Panc1 (cell line): ENCODE results near the gene NOL7. TPM values are rescaled to one million over a fixed set of nuclear protein-coding genes. Genes with fewer than 3 reads are reported as not detected.

Experiments used
- ATAC-seq: fragments of 200-7000 bp; cut with Tn5 transposase; 2 replicates; pipeline ENCODE4 v1.9.1; 2020; ENCODE audit warnings: mild to moderate bottlenecking, moderate library complexity
- BruUV-seq: library from RNA; stranded (reverse); fragments of 400-500 nt; replicated peaks from 2 replicates; lab custom pipeline; 2021; lab: Mats Ljungman, UMichigan
- CTCF ChIA-PET: fragments of 300-600 bp; sonication (Branson Sonifier 250); formaldehyde crosslinking; loops from one replicate; lab custom pipeline; 2022; ENCODE audit warnings: antibody characterized with exemption; lab: Charles Lee
- POLR2A ChIA-PET: fragments of 300-600 bp; sonication (Branson Sonifier 250); formaldehyde crosslinking; loops from one replicate; lab custom pipeline; 2022; ENCODE audit warnings: antibody characterized with exemption; lab: Charles Lee
- DNase-seq: peaks from one replicate; pipeline ENCODE4 v3.0.0-alpha.2; 2010; ENCODE audit warnings: low read depth, low spot score
- H3K27ac ChIP-seq: 2 replicates; pipeline ENCODE4 v1.5.1; 2011; ENCODE audit warnings: mild to moderate bottlenecking, low read length, inconsistent platforms
- H3K27me3 ChIP-seq: fragments of 200-500 bp; sonication (Bioruptor generic); 2 replicates; pipeline ENCODE4 v1.6.0; 2014; ENCODE audit warnings: low read length, inconsistent platforms; ENCODE audit not compliant: control insufficient read depth, insufficient read depth
- H3K36me3 ChIP-seq: fragments of 200-500 bp; sonication (Bioruptor generic); 2 replicates; pipeline ENCODE4 v1.5.1; 2014; ENCODE audit warnings: inconsistent platforms, mild to moderate bottlenecking, low read length, moderate library complexity; ENCODE audit not compliant: control insufficient read depth, insufficient read depth
- H3K4me1 ChIP-seq: 2 replicates; pipeline ENCODE4 v1.5.1; 2011; ENCODE audit warnings: inconsistent platforms, mild to moderate bottlenecking, low read length, moderate library complexity; ENCODE audit not compliant: control insufficient read depth, insufficient read depth
- H3K4me3 ChIP-seq, 2 experiments: 2 replicates each; pipeline ENCODE4 v1.5.1; 2011 to 2012; ENCODE audit warnings: low read depth in 2 of 2, low read length in 2 of 2, mild to moderate bottlenecking in 2 of 2, inconsistent platforms in 1 of 2, moderate library complexity in 1 of 2
- H3K9me3 ChIP-seq: fragments of 200-500 bp; sonication (Bioruptor generic); 2 replicates; pipeline ENCODE4 v1.5.1; 2014; ENCODE audit warnings: low read depth, mild to moderate bottlenecking, inconsistent platforms, low read length, moderate library complexity; ENCODE audit not compliant: control insufficient read depth, insufficient read depth
- POLR2AphosphoS5 ChIP-seq: IDR thresholded peaks from 2 replicates; pipeline ENCODE4 v1.6.1; 2012; ENCODE audit warnings: mild to moderate bottlenecking, low read depth, low read length, moderate library complexity
- REST ChIP-seq, 2 experiments: IDR thresholded peaks; 2 replicates each; pipeline ENCODE4 v1.6.1; 2011 to 2012; ENCODE audit warnings: low read depth in 2 of 2, control low read depth in 1 of 2, low read length in 1 of 2, mild to moderate bottlenecking in 1 of 2, moderate library complexity in 1 of 2; ENCODE audit not compliant: insufficient read depth in 1 of 2
- SIN3A ChIP-seq: IDR thresholded peaks from 2 replicates; pipeline ENCODE4 v1.6.1; 2012; ENCODE audit warnings: low read depth, mild to moderate bottlenecking, low read length, moderate library complexity, borderline replicate concordance; ENCODE audit not compliant: insufficient read depth
- TCF7L2 ChIP-seq: IDR thresholded peaks from 2 replicates; pipeline ENCODE4 v1.6.1; 2011; ENCODE audit warnings: mild to moderate bottlenecking, low read depth, low read length, inconsistent platforms
- in situ Hi-C: cut with HindIII; loops from 2 replicates; pipeline ENCODE4 v1.10.0; 2016; ENCODE audit warnings: low sequenced_read_pairs, low pct_unique_long_range_greater_than_20kb
- intact Hi-C: fragments of 100-400 bp; cut with micrococcal nuclease; formaldehyde crosslinking; loops from one replicate; pipeline ENCODE4 v1.10.0; 2022; ENCODE audit not compliant: unreplicated experiment
- total RNA-seq: library from RNA; stranded (reverse); gene quantifications from one replicate; pipeline ENCODE4 v1.2.1, GENCODE V29; 2021; ENCODE audit not compliant: unreplicated experiment
- TF ChIP-seq, protein P1 (sequence below): fragments of 450-650 bp; IDR thresholded peaks from 2 replicates; pipeline ENCODE4 v1.5.1; 2017; ENCODE audit warnings: mild to moderate bottlenecking

Gene NOL7
- total RNA-seq, 1 experiment from 2014 or later, result 74.4 TPM

DNA sequence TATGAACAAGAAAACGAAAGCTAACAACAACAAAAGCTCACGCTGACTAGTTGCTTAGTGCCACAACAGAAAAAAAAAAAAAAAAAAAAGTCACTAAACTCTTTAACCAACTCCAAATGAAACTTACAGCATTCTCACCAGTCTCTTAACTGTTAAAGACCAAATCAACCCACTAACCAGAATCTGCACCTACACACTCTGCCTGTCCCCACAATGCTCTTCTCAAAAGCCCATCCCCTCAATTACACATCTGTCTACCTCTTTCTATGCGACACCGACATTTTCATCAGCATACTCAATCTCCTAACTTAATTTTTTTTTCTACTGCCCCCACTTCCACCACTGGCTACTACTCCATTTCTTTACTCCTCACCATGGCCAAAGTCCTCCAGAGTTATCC lies 34.3 kb downstream of the NOL7 start:
- no TSS peak for BruUV-seq
- POLR2A ChIA-PET, result interaction anchor here (0.7 kb wide), 1 partner anchor 100 kb away, joined by 13 read pairs; no protein-coding TSS in a partner anchor
- H3K27ac ChIP-seq, result no peak overlapping the region
- no peaks in the 10 kb centered on the region for H3K9me3 ChIP-seq
- intact Hi-C loops, result no loop called here
- no peak for ATAC-seq
- no peak for DNase-seq
- H3K27me3 ChIP-seq, result no peaks in the 10 kb centered on the region
- CTCF ChIA-PET, result interaction anchor here (0.7 kb wide), 1 partner anchor 15 kb away, joined by 10 read pairs; no protein-coding TSS in a partner anchor
- no peaks in the 10 kb centered on the region for H3K36me3 ChIP-seq
- H3K4me3 ChIP-seq, result no peak overlapping the region
- TF ChIP-seq SIN3A, result no peak
- TF ChIP-seq POLR2AphosphoS5, result no peak
- TF ChIP-seq, protein P1, sequence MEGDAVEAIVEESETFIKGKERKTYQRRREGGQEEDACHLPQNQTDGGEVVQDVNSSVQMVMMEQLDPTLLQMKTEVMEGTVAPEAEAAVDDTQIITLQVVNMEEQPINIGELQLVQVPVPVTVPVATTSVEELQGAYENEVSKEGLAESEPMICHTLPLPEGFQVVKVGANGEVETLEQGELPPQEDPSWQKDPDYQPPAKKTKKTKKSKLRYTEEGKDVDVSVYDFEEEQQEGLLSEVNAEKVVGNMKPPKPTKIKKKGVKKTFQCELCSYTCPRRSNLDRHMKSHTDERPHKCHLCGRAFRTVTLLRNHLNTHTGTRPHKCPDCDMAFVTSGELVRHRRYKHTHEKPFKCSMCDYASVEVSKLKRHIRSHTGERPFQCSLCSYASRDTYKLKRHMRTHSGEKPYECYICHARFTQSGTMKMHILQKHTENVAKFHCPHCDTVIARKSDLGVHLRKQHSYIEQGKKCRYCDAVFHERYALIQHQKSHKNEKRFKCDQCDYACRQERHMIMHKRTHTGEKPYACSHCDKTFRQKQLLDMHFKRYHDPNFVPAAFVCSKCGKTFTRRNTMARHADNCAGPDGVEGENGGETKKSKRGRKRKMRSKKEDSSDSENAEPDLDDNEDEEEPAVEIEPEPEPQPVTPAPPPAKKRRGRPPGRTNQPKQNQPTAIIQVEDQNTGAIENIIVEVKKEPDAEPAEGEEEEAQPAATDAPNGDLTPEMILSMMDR, result no peak
- TF ChIP-seq REST (IDR thresholded peaks at IDR 0.05; ENCODE audit: insufficient read depth in 1 of 2, low read depth in 2 of 2, low read length in 1 of 2), result no peak
- TF ChIP-seq TCF7L2, result no peak
- no peaks in the 10 kb centered on the region; the same call in 1 of the 2 replicates for H3K4me1 ChIP-seq
- in situ Hi-C loops, result no loop called here

DNA sequence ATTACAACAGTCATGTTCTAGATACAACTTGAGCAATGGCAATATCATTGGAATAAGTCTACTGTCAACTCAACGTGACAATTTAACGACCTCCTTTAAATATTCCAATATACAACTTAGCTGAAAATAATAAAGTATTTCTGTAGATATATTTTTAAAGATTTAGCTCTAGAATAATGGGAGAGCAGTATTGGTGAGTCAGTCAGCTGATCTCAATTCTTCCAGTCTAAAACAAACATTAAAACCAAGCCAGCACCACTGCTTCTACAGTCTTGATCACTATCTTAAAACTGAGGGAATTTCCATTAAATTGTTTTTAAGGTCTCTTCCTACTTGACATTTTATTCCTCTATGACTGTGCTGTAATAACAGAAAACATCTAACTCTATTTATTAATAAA lies 38.2 kb downstream of the NOL7 start:
- no peak for ATAC-seq
- H3K9me3 ChIP-seq, result no peaks in the 10 kb centered on the region
- TF ChIP-seq, protein P1, result no peak
- TF ChIP-seq TCF7L2 (no peak), POLR2AphosphoS5 (no peak), SIN3A (no peak), REST (IDR thresholded peaks at IDR 0.05; ENCODE audit: insufficient read depth in 1 of 2, low read depth in 2 of 2, low read length in 1 of 2) (no peak)
- H3K36me3 ChIP-seq, result no peaks in the 10 kb centered on the region; the same call in 1 of the 2 replicates
- H3K4me3 ChIP-seq, result no peak overlapping the region
- no peak for DNase-seq
- no peak overlapping the region; the same call in 1 of the 2 replicates for H3K27ac ChIP-seq
- no peaks in the 10 kb centered on the region; the same call in 1 of the 2 replicates for H3K4me1 ChIP-seq
- ChIA-PET CTCF (no interaction called here), POLR2A (interaction anchor here (0.6 kb wide), 1 partner anchor 1050 kb away, joined by 3 read pairs; no protein-coding TSS in a partner anchor)
- in situ Hi-C loops, result no loop called here
- no peaks in the 10 kb centered on the region for H3K27me3 ChIP-seq
- intact Hi-C loops, result loop anchor here (10.0 kb wide), 1 partner anchor 52 kb away; no protein-coding TSS in a partner anchor
- BruUV-seq, result no TSS peak
